ENCODE data around the gene XYLT2. TPM values are rescaled to one million over a fixed set of nuclear protein-coding genes. Genes with fewer than 3 reads are reported as not detected.

The XYLT2 gene
- total and polyA plus RNA-seq, 10 of the 15 experiments (the other 5 are each of a cell fraction or from before 2014, with no cell fraction given) = 0.82 to 20.6 (median 13.0) TPM

- no peak overlapping the region for H2AFZ ChIP-seq (ENCODE audit: control insufficient read depth, low read depth, low read length)
- FAIRE-seq (no peak), DNase-seq (ENCODE audit: low read depth, low spot score) (no peak), ATAC-seq (no peak)
- no peaks in the 10 kb centered on the region; the same call in 2 of the 3 replicates for H3K9me3 ChIP-seq (replicated peaks; ENCODE audit: control insufficient read depth, insufficient read depth, low read length)
- 40% methylated on average over 5 of the region's 5 CpGs for WGBS (ENCODE audit: insufficient coverage, insufficient replicate concordance, low lambda C conversion rate, missing lambda C conversion rate)
- ChIA-PET SMC1A (ENCODE audit: uncharacterized antibody, unreplicated experiment) (interaction anchor here (0.7 to 2.5 kb wide), 10 partner anchors 8 to 114 kb away, joined by 3 to 9 read pairs (median 5); partner anchors contain the start of gene COL1A1), POLR2A (interaction anchor here (0.5 to 1.3 kb wide), 5 partner anchors 12 to 1478 kb away, joined by 3 to 7 read pairs (median 3); partner anchors contain the start of gene TMEM92), RAD21 (ENCODE audit: unreplicated experiment) (interaction anchor here (1.1 to 4.8 kb wide), 7 partner anchors 15 to 160 kb away, joined by 3 to 19 read pairs (median 4); partner anchors contain the start of genes TMEM92 and XYLT2), CTCF (interaction anchor here (0.7 to 2.6 kb wide), 5 partner anchors 14 to 143 kb away, joined by 4 to 10 read pairs (median 4); partner anchors contain the start of gene TMEM92)
- no peak overlapping the region for H3K9ac ChIP-seq (ENCODE audit: control insufficient read depth, insufficient read depth, low read length)
- H3K27ac ChIP-seq (ENCODE audit: control insufficient read depth, insufficient read depth) = no peak overlapping the region
- H3K4me1 ChIP-seq (ENCODE audit: control insufficient read depth, insufficient read depth, low read length) = peaks cover 17% of the 10 kb centered on the region
- no peaks in the 10 kb centered on the region for H3K79me2 ChIP-seq (ENCODE audit: control insufficient read depth, insufficient read depth, low read length)
- H3K4me3 ChIP-seq = no peak overlapping the region
- H3K36me3 ChIP-seq (ENCODE audit: control insufficient read depth in 2 of 2, insufficient read depth in 2 of 2, low read length in 1 of 2) = no peaks in the 10 kb centered on the region
- in situ Hi-C loops (cut with MboI) (no loop called here), intact Hi-C loops (cut with micrococcal nuclease; ENCODE audit: unreplicated experiment) (no loop called here)
- BruUV-seq (replicated peaks) = no TSS peak
- H4K20me1 ChIP-seq (ENCODE audit: control insufficient read depth, insufficient read depth) = no peaks in the 10 kb centered on the region
- no peak overlapping the region for H3K4me2 ChIP-seq (ENCODE audit: control insufficient read depth, insufficient read depth)
- H3K27me3 ChIP-seq (replicated peaks in 1 of 2; ENCODE audit: control insufficient read depth in 2 of 2, insufficient read depth in 2 of 2, low read length in 1 of 2) = no peaks in the 10 kb centered on the region
- no peak for TF ChIP-seq ATF7 (IDR thresholded peaks at IDR 0.05; ENCODE audit: low read depth)
- TF ChIP-seq ZBED1 (IDR thresholded peaks at IDR 0.05; ENCODE audit: borderline replicate concordance) = no peak
- TF ChIP-seq YBX1 (IDR thresholded peaks at IDR 0.05) = no peak
- TF ChIP-seq, protein P1, sequence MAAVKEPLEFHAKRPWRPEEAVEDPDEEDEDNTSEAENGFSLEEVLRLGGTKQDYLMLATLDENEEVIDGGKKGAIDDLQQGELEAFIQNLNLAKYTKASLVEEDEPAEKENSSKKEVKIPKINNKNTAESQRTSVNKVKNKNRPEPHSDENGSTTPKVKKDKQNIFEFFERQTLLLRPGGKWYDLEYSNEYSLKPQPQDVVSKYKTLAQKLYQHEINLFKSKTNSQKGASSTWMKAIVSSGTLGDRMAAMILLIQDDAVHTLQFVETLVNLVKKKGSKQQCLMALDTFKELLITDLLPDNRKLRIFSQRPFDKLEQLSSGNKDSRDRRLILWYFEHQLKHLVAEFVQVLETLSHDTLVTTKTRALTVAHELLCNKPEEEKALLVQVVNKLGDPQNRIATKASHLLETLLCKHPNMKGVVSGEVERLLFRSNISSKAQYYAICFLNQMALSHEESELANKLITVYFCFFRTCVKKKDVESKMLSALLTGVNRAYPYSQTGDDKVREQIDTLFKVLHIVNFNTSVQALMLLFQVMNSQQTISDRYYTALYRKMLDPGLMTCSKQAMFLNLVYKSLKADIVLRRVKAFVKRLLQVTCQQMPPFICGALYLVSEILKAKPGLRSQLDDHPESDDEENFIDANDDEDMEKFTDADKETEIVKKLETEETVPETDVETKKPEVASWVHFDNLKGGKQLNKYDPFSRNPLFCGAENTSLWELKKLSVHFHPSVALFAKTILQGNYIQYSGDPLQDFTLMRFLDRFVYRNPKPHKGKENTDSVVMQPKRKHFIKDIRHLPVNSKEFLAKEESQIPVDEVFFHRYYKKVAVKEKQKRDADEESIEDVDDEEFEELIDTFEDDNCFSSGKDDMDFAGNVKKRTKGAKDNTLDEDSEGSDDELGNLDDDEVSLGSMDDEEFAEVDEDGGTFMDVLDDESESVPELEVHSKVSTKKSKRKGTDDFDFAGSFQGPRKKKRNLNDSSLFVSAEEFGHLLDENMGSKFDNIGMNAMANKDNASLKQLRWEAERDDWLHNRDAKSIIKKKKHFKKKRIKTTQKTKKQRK (IDR thresholded peaks at IDR 0.05; ENCODE audit: low read depth, low read length) = no peak
- no peak for TF ChIP-seq SIN3A (IDR thresholded peaks at IDR 0.05; ENCODE audit: low read depth, low read length)
- no peak for TF ChIP-seq SKIL (IDR thresholded peaks at IDR 0.05; ENCODE audit: low read depth, poor library complexity, severe bottlenecking)
- no peak for TF ChIP-seq HDGF (IDR thresholded peaks at IDR 0.05)
- TF ChIP-seq SP1 (IDR thresholded peaks at IDR 0.05; ENCODE audit: low read depth, low read length) = no peak
- TF ChIP-seq RELA (IDR thresholded peaks at IDR 0.05; ENCODE audit: borderline replicate concordance, partially characterized antibody) = no peak
Observed at GRCh38 chr17:50312308-50312707, 33.6 kb upstream of the XYLT2 start.

Measured in GM12878 (cell line).